Measurements from ENCODE around the gene WDR18. TPM values are rescaled to one million over a fixed set of nuclear protein-coding genes. Genes with fewer than 3 reads are reported as not detected.

Gene WDR18
- total and polyA plus RNA-seq, 4 donors = 36.6 to 60.2 (median 45.7) TPM

DNA sequence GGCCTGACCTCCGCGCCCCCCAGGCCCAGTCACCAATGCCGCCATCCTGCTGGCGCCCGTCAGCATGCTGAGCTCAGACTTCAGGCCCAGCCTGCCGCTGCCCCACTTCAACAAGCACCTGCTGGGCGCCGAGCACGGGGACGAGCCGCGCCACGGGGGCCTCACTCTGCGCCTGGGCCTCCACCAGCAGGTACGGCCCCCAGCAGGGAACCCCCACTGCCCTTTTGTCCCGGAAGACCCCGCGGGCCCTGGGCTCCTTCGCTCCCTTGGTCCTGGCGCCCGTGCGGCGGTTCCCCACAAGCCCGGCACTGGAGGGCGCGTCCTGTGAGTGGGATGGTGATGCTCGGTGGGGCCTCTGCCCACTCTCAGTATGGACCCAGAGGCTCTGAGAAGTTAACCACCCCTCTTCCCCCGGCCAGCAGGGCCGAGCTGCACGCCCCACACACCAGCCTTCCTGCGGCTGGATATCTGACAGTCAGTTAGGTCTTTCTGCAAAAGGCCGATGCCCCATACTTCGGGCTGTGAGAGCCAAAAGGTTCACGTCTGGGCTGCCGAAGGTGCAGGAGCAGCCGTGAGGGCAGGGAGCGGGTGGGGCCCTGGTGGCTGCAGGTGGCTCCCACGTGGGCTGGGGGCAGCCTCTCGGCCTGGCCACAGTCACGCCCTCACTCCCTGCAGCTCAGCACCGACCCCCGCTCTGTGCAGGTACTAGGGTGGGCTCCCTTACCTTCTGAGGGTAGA lies 8.0 kb downstream of the WDR18 start:
- no peak for DNase-seq

DNA sequence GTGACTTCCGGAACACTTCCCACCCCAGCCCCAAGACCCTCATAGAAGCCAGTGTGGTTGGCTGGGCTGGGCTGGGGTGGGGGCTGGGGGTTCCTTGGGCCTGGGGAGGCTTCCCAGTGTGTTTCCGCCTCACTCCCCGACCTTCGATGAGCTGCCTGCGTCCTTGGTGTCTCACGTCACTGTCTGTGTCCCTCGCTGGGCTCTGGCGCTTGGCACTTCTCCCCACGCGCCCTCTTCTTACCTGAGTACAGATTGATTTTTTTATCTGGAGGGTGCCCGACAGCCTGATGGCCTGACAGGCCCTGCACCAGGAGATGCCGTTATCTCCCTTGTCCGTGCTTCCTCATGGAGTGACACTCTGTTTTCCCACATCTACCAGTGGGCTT lies 8.5 kb downstream of the WDR18 start:
- Histone ChIP-seq H3K9ac (ENCODE audit: insufficient read depth in 1 of 2, low read length in 2 of 2) (no peak overlapping the region), H3K9me3 (ENCODE audit: control insufficient read depth in 4 of 4, insufficient read depth in 3 of 4, low read length in 3 of 4) (peaks cover 0 to 2% (median 0%) of the 10 kb centered on the region in 4 donors), H3K27ac (ENCODE audit: low read depth in 1 of 2, low read length in 1 of 2) (no peak overlapping the region), H3K4me1 (ENCODE audit: control insufficient read depth in 5 of 5, insufficient read depth in 5 of 5, low read length in 5 of 5) (peaks cover 0 to 10% (median 6%) of the 10 kb centered on the region in 5 donors), H3K27me3 (ENCODE audit: control insufficient read depth in 3 of 3, insufficient read depth in 3 of 3, low read length in 2 of 3) (peaks cover 0 to 16% (median 14%) of the 10 kb centered on the region in 3 donors), H3K4me3 (no peak overlapping the region), H3K36me3 (ENCODE audit: control insufficient read depth in 4 of 4, insufficient read depth in 4 of 4, low read length in 4 of 4) (peaks cover 0 to 39% (median 5%) of the 10 kb centered on the region in 4 donors)
- WGBS, 2 donors = 93 to 95% methylated on average over 12 to 13 of the region's 13 CpGs
- TF ChIP-seq, protein P1, sequence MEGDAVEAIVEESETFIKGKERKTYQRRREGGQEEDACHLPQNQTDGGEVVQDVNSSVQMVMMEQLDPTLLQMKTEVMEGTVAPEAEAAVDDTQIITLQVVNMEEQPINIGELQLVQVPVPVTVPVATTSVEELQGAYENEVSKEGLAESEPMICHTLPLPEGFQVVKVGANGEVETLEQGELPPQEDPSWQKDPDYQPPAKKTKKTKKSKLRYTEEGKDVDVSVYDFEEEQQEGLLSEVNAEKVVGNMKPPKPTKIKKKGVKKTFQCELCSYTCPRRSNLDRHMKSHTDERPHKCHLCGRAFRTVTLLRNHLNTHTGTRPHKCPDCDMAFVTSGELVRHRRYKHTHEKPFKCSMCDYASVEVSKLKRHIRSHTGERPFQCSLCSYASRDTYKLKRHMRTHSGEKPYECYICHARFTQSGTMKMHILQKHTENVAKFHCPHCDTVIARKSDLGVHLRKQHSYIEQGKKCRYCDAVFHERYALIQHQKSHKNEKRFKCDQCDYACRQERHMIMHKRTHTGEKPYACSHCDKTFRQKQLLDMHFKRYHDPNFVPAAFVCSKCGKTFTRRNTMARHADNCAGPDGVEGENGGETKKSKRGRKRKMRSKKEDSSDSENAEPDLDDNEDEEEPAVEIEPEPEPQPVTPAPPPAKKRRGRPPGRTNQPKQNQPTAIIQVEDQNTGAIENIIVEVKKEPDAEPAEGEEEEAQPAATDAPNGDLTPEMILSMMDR (IDR thresholded peaks at IDR 0.05; ENCODE audit: control extremely low read depth, extremely low read depth) = no peak
- DNase-seq (no peak), ATAC-seq (ENCODE audit: insufficient read depth, low FRiP score) (no peak)

More for the DNA sequence above, 8.0 kb downstream of the WDR18 start:
- Histone ChIP-seq H3K27ac (ENCODE audit: low read depth in 1 of 2, low read length in 1 of 2) (no peak overlapping the region), H3K9ac (ENCODE audit: insufficient read depth in 1 of 2, low read length in 2 of 2) (no peak overlapping the region), H3K27me3 (ENCODE audit: control insufficient read depth in 3 of 3, insufficient read depth in 3 of 3, low read length in 2 of 3) (peaks cover 0 to 11% (median 9%) of the 10 kb centered on the region in 3 donors), H3K4me3 (no peak overlapping the region), H3K9me3 (ENCODE audit: control insufficient read depth in 4 of 4, insufficient read depth in 3 of 4, low read length in 3 of 4) (peaks cover 0 to 2% (median 0%) of the 10 kb centered on the region in 4 donors), H3K36me3 (ENCODE audit: control insufficient read depth in 4 of 4, insufficient read depth in 4 of 4, low read length in 4 of 4) (peaks cover 0 to 40% (median 7%) of the 10 kb centered on the region in 4 donors), H3K4me1 (ENCODE audit: control insufficient read depth in 5 of 5, insufficient read depth in 5 of 5, low read length in 5 of 5) (peaks cover 0 to 10% (median 6%) of the 10 kb centered on the region in 5 donors)
- TF ChIP-seq, protein P1 (IDR thresholded peaks at IDR 0.05; ENCODE audit: control extremely low read depth, extremely low read depth) = no peak
- WGBS, 2 donors = 96 to 97% methylated on average over 40 to 42 of the region's 42 CpGs
- ATAC-seq (ENCODE audit: insufficient read depth, low FRiP score) = no peak

DNA sequence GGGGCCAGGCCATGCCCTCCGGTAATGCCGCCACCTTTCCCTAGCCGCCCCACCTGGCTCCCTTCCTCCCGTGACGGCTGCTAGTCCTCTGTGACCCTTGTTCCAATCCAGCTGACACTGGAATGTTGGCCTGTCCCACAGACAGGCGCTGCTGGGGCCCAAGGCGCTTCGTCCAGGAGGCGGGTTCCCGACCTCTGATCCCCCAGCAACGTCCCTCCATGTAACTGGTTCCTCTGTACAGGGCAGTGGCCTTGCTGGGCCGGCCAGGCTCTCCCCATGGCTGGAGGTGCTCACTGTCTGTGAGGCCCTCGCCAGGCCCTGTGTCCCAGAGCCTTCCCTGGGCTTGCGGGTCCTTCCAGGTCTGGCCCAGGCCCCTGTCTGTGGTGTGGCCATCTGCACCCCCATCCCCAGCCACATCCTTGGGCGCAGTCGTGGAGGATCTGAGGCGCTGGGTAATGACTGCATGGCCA lies 9.3 kb downstream of the WDR18 start:
- H3K27ac ChIP-seq (ENCODE audit: low read depth in 1 of 2, low read length in 1 of 2) = no peak overlapping the region
- ATAC-seq (ENCODE audit: insufficient read depth, low FRiP score) (no peak), DNase-seq (no peak)
- peaks cover 0 to 2% (median 0%) of the 10 kb centered on the region in 4 donors for H3K9me3 ChIP-seq (ENCODE audit: control insufficient read depth in 4 of 4, insufficient read depth in 3 of 4, low read length in 3 of 4)
- no peak overlapping the region for H3K9ac ChIP-seq (ENCODE audit: insufficient read depth in 1 of 2, low read length in 2 of 2)
- H3K36me3 ChIP-seq (ENCODE audit: control insufficient read depth in 4 of 4, insufficient read depth in 4 of 4, low read length in 4 of 4) = peaks cover 0 to 36% (median 4%) of the 10 kb centered on the region in 4 donors
- no peak overlapping the region for H3K4me3 ChIP-seq
- H3K4me1 ChIP-seq (ENCODE audit: control insufficient read depth in 5 of 5, insufficient read depth in 5 of 5, low read length in 5 of 5) = peaks cover 0 to 10% (median 6%) of the 10 kb centered on the region in 5 donors
- WGBS, 2 donors = 93 to 94% methylated on average over 17 of the region's 17 CpGs
- peaks cover 0 to 23% (median 21%) of the 10 kb centered on the region in 3 donors for H3K27me3 ChIP-seq (ENCODE audit: control insufficient read depth in 3 of 3, insufficient read depth in 3 of 3, low read length in 2 of 3)
- TF ChIP-seq, protein P1 (IDR thresholded peaks at IDR 0.05; ENCODE audit: control extremely low read depth, extremely low read depth) = no peak

All from lung (tissue), 12 donors.